Thyroid gland (tissue), 4 donors: Measurements from ENCODE around the gene LPAR4.

Experiments
- CTCF ChIP-seq, 6 experiments: fragments of 200-600 bp in 3 of 6; fragments of 450-650 bp in 3 of 6; sonication (generic) in 3 of 6; IDR thresholded peaks; one replicate each; pipeline ENCODE4 v1.5.1; 2016 to 2019; ENCODE audit warnings: antibody characterized with exemption in 6 of 6, mild to moderate bottlenecking in 2 of 6, inconsistent platforms in 1 of 6, moderate library complexity in 1 of 6
- POLR2A ChIP-seq, 2 donors: fragments of 450-650 bp; IDR thresholded peaks; one replicate each; pipeline ENCODE4 v1.6.1; 2017; ENCODE audit warnings: antibody characterized with exemption in 2 of 2, mild to moderate bottlenecking in 2 of 2, moderate library complexity in 1 of 2

- TF ChIP-seq CTCF (IDR thresholded peaks at IDR 0.05) = no peak
- no peak for TF ChIP-seq POLR2A (IDR thresholded peaks at IDR 0.05)
These were observed 6.1 kb downstream of the LPAR4 start for GRCh38 chrX:78753571-78753970.
